Stomach smooth muscle (tissue), 2 donors: ENCODE measurements around the gene PTPRM.

Experiments
- H3K27ac ChIP-seq: one replicate; pipeline ENCODE4 v1.7.0; 2013; ENCODE audit warnings: mild to moderate bottlenecking, low read length, inconsistent platforms
- H3K27me3 ChIP-seq, 2 donors: one replicate each; pipeline ENCODE4 v1.7.0; 2013; ENCODE audit warnings: low read length in 2 of 2; ENCODE audit not compliant: insufficient read depth in 2 of 2, control insufficient read depth in 1 of 2
- H3K36me3 ChIP-seq, 2 donors: one replicate each; pipeline ENCODE4 v1.7.0; 2013; ENCODE audit warnings: low read length in 2 of 2; ENCODE audit not compliant: control insufficient read depth in 2 of 2, insufficient read depth in 2 of 2
- H3K4me1 ChIP-seq: one replicate; pipeline ENCODE4 v1.7.0; 2013; ENCODE audit warnings: low read length; ENCODE audit not compliant: control insufficient read depth, insufficient read depth
- H3K4me3 ChIP-seq, 2 donors: one replicate each; pipeline ENCODE4 v1.7.0; 2013; ENCODE audit warnings: low read length in 2 of 2
- H3K9ac ChIP-seq, 2 donors: one replicate each; pipeline ENCODE4 v1.7.0; 2013; ENCODE audit warnings: low read length in 2 of 2, mild to moderate bottlenecking in 1 of 2
- H3K9me3 ChIP-seq, 2 donors: one replicate each; pipeline ENCODE4 v1.7.0; 2013; ENCODE audit warnings: low read length in 2 of 2; ENCODE audit not compliant: control insufficient read depth in 2 of 2
- donor health status: healthy.
- donor health status: Pancreatic carcinoma.

PTPRM gene

DNA sequence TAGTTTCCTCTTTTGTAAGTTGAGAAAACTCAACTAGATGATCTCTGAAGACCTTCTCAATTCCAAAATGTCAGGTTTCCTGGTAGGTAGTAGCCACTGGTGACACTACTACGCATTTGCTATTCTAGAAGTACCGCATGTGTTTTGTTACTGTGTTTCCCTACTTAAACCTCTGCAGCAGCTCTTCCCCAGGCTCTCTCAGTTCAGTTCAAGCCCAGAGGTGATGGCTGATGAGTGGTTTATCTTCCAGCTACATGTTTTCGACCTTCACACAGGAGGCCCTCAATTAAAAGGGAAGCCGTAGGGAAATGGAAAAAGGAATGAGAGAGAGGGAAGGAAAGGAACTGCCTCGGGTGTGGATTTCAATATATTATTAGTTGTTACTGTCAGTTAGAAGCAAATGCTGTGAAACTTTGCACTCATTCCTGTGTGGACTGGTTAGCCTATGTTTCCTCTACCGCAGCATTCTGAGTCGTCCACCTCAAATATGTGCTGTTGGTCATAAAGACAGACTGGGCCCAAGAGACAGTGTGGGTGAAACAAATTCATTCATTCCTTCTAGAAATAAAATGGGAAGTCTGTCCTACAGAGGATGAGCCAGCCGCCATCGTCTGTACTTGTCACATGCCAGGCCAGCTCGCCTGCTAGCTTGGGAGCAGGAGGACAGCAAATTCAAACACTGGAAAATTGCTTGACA lies 586.9 kb downstream of the PTPRM start:
- Histone ChIP-seq H3K27me3 (no peaks in the 10 kb centered on the region), H3K4me1 (no peaks in the 10 kb centered on the region), H3K27ac (no peak overlapping the region), H3K36me3 (peaks cover 0 to 2% of the 10 kb centered on the region in 2 donors), H3K9ac (no peak overlapping the region), H3K9me3 (peaks cover 0 to 4% of the 10 kb centered on the region in 2 donors), H3K4me3 (no peak overlapping the region)

DNA sequence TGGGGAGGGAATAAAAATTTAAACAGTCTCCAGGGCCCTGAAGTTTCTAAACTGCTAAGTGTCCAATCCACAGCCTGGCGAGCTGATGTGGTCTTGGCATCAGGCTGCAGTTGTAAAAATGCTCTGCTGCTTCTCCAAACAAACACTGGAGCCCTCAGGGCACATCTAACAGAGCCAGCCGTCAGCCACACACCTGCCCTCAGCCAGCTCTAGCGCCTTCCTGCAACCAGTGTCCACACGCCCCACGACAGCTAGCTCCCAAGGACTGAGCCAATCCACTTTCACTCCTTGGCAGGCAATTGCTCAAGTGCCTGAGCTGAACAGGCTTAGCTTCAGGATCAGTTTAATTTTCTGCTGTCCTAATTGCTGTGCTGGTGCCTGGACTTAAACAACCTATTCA lies 595.7 kb downstream of the PTPRM start:
- peak overlapping the region; percentile 11 for H3K27ac ChIP-seq
- H3K4me3 ChIP-seq = no peak overlapping the region
- no peak overlapping the region for H3K9ac ChIP-seq
- H3K27me3 ChIP-seq = no peaks in the 10 kb centered on the region
- peaks cover 3% of the 10 kb centered on the region for H3K4me1 ChIP-seq
- H3K36me3 ChIP-seq = peaks cover 0 to 2% of the 10 kb centered on the region in 2 donors
- peaks cover 0 to under 1% of the 10 kb centered on the region in 2 donors for H3K9me3 ChIP-seq

DNA sequence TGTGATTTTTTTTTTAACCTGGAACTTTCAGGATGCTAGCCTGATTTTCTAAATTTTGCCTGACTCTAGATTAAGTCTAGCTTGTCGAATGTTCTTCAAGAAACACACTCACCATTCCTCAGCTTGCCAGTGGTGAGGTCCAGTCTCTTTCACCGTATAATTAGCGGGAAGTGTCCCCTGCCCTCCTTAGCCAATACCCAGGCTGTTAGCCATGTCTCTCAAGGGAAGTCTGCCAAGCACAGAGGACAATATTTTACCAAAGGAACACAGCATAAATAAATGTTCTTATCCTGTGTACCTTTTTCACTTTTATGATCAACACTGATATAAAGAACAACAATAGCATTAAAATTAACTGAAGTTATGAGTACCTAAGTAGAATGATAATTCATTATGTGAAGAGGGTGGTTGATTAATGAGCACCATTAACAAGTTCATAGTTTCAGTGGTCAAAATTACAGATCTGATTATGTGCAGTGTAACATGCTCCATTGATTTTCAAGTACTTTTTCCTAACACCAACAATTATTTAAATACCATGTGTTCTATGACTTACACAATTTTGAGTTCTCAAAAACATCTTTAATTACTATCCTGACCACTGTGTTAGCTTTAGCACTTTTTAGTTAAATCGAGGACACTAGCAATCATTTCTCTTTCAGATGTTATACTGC lies 596.3 kb downstream of the PTPRM start:
- Histone ChIP-seq H3K27ac (no peak overlapping the region), H3K36me3 (peaks cover 0 to 2% of the 10 kb centered on the region in 2 donors), H3K27me3 (no peaks in the 10 kb centered on the region), H3K4me3 (no peak overlapping the region), H3K9ac (no peak overlapping the region), H3K9me3 (no peaks in the 10 kb centered on the region), H3K4me1 (peaks cover 3% of the 10 kb centered on the region)

DNA sequence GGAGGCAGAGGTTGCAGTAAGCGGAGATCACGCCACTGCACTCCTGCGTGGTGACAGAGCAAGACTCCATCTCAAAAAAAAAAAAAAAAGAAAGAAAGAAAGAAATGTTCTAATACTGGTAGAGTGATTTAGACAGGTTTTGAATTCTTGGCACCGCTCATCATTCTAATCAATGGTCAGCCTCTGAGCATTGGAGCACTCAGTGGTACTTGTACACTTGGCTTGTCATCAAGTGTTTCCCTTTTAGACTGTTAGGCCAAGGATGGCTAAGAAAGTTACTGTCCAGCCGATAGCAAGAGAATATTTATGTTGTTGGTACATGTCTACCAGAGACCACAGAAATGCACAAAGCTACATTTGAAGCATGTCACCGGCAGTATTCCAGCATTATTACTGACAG lies 598.0 kb downstream of the PTPRM start:
- no peaks in the 10 kb centered on the region for H3K36me3 ChIP-seq
- no peaks in the 10 kb centered on the region for H3K9me3 ChIP-seq
- H3K27ac ChIP-seq = no peak overlapping the region
- no peak overlapping the region for H3K9ac ChIP-seq
- peaks cover 3% of the 10 kb centered on the region for H3K4me1 ChIP-seq
- H3K4me3 ChIP-seq = no peak overlapping the region
- no peaks in the 10 kb centered on the region for H3K27me3 ChIP-seq

DNA sequence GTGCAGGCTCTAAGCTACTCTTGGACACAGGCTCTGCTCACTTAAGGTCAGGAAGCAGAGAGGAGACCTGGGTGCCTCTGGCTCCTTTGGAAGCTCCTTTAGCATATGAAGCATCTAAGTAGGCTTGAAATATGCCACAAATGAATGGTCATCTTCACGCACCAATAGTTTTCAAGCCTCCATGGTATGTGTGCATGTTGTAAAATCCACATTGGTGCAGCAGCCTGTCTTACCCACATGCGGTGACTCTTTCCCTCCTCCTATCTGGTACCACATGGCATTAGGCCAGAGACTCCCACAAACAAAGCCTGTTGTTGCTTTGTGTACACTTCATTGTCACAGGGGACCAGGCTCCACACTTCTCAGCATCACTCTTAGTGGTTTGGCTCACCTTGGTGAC lies 599.9 kb downstream of the PTPRM start:
- Histone ChIP-seq H3K36me3 (no peaks in the 10 kb centered on the region), H3K27ac (no peak overlapping the region), H3K4me3 (no peak overlapping the region), H3K9ac (no peak overlapping the region), H3K4me1 (peaks cover 3% of the 10 kb centered on the region), H3K9me3 (no peaks in the 10 kb centered on the region), H3K27me3 (no peaks in the 10 kb centered on the region)

DNA sequence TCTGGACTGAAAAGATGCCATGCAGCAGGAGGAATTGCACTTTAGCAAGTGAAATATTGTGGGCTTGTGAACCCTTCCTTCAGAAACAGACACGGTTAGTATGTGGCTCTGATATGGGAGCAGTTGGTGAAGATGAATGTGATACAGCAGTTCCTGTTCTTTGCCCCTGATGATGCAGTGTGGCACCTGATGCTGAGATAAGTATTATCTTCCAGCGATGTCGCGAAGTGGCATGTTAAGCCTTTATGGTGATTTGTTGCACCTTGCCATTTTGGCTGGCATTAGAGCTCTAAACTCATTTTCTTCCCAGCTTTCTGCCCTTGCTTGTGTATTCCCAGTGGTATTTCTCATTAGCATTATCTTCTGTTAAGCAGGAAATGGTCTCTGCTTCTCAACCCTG lies 600.6 kb downstream of the PTPRM start:
- no peak overlapping the region for H3K9ac ChIP-seq
- no peak overlapping the region for H3K27ac ChIP-seq
- H3K27me3 ChIP-seq = no peaks in the 10 kb centered on the region
- no peaks in the 10 kb centered on the region for H3K36me3 ChIP-seq
- H3K9me3 ChIP-seq = no peaks in the 10 kb centered on the region
- no peak overlapping the region for H3K4me3 ChIP-seq
- peaks cover 3% of the 10 kb centered on the region for H3K4me1 ChIP-seq

DNA sequence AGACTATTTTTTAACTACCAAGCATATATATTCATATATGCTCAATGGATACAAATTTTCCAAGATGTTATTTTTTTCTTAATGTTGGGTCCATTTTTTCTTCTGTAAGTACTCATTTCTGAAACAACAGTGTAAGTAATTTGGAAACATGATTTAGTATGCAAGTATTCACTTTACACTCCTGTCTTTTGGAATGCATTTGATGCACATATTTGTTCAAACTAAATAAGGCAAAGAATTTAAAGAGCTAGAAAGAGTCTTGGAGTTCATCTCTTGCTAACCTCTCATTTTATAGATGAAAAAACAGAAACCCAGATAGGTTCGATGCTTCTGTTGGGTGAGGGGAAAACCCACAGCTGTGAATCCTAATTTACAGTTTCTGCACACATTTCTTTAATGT lies 602.6 kb downstream of the PTPRM start:
- H3K4me3 ChIP-seq = no peak overlapping the region
- no peaks in the 10 kb centered on the region for H3K9me3 ChIP-seq
- no peak overlapping the region for H3K9ac ChIP-seq
- no peaks in the 10 kb centered on the region for H3K27me3 ChIP-seq
- no peak overlapping the region for H3K27ac ChIP-seq
- H3K36me3 ChIP-seq = no peaks in the 10 kb centered on the region
- no peaks in the 10 kb centered on the region for H3K4me1 ChIP-seq

DNA sequence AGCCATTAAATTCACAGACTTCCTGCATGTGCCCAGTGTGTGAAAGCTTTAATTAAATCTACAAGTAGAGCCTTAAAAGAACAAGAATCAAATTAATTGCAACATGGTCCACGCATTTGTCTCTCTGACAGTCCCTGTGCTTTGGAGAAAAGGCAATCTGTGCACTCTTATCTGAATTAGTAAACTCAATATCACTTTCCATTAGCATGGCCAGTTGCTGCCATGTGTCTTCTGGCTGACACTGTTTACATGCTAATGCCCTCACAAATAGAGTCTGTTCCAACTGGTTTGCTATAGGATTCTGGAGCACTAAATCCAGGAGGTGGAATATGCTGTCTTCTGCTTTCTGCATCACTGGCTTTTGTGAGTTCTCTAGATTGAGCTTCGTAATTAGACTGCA lies 607.7 kb downstream of the PTPRM start:
- H3K4me1 ChIP-seq = peaks cover 14% of the 10 kb centered on the region
- H3K27ac ChIP-seq = no peak overlapping the region
- H3K9me3 ChIP-seq = no peaks in the 10 kb centered on the region
- no peak overlapping the region for H3K4me3 ChIP-seq
- H3K9ac ChIP-seq = no peak overlapping the region
- no peaks in the 10 kb centered on the region for H3K36me3 ChIP-seq
- no peaks in the 10 kb centered on the region for H3K27me3 ChIP-seq

DNA sequence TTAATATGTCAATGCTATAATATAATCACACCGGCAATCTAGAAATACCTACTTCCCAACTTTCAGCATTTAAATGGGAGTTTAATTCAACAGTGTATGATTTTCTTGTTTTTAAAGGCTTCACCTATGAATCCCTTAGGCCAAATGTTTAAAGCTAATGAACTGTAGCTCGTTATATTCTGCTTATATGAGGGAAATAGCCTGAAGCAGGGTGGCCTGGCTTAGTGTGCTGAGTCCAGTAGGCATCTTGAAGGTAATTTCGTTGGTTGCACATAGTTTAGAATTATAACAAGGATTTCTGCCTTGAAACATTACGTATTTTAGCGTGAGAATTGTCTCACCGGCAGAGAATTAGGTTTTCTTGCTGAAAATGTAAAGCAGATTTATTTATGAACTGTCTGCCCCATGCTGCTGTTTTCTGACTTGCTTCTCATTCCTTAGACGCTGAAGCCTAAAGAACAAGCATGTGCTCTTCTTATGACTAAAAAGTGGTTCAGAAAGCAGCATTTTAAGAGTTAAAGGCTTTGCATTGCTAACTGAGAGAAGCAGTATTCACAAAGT lies 608.5 kb downstream of the PTPRM start:
- H3K27me3 ChIP-seq = no peaks in the 10 kb centered on the region
- H3K4me3 ChIP-seq = no peak overlapping the region
- H3K4me1 ChIP-seq = peaks cover 14% of the 10 kb centered on the region
- H3K9ac ChIP-seq = no peak overlapping the region
- no peak overlapping the region for H3K27ac ChIP-seq
- H3K9me3 ChIP-seq = no peaks in the 10 kb centered on the region
- no peaks in the 10 kb centered on the region for H3K36me3 ChIP-seq

DNA sequence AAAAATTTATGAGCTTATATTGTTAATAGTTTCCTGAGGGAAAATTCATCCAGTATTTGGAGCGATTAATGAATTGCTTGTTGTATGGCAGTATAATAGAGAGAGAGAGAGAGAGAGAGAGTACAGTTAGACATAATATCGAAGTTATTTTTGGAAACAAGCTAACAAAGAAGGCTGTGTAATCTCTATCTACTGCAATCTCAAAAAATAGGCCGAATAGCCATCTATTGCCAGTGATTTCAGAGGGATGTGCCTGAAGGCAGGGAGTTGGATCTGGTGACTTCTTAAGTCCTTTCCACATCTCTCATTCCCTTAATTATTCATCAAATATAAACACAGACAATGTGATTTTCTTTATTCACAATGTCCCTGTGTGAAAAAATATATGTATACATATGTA lies 609.0 kb downstream of the PTPRM start:
- Histone ChIP-seq H3K27me3 (no peaks in the 10 kb centered on the region), H3K9ac (no peak overlapping the region), H3K36me3 (no peaks in the 10 kb centered on the region), H3K27ac (no peak overlapping the region), H3K4me1 (peaks cover 14% of the 10 kb centered on the region), H3K4me3 (no peak overlapping the region), H3K9me3 (no peaks in the 10 kb centered on the region)

DNA sequence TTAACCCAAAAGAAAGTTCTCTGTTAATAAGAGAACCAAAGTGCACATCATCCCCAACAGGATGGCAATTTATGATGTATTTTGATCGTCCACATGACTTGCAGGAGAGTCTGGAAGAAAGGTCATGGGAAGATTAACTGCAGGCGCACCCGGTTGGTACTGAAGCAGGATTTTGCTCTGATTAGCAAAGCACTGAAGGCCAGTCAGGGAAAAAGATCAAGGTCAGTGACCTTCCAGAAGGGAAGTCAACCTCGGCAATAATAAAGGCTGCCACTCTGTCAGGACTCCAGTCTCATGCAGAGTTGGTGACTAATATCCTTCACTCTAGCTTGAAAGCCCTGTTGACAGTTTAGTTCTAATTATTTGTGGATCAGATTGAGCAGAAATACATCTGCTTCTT lies 609.4 kb downstream of the PTPRM start:
- Histone ChIP-seq H3K9me3 (no peaks in the 10 kb centered on the region), H3K9ac (no peak overlapping the region), H3K4me1 (peaks cover 14% of the 10 kb centered on the region), H3K27me3 (no peaks in the 10 kb centered on the region), H3K27ac (no peak overlapping the region), H3K36me3 (no peaks in the 10 kb centered on the region), H3K4me3 (peak overlapping the region in 1 of 2 donors; percentile 3)
